Gastrocnemius medialis (tissue), 4 donors: ENCODE measurements around the gene MT1B.
A peak's percentile ranks its signal among the peaks of the same experiment; 100 is the strongest.

Experiments used
- CTCF ChIP-seq, 5 experiments: fragments of 450-650 bp in 3 of 5; fragments of 200-600 bp in 2 of 5; sonication (generic) in 2 of 5; IDR thresholded peaks in 4 of 5; conservative IDR thresholded peaks in 1 of 5; 1 replicate in 4 of 5; 2 replicates in 1 of 5; pipeline ENCODE4 v1.5.1; 2016 to 2019; ENCODE audit warnings: antibody characterized with exemption in 5 of 5, mild to moderate bottlenecking in 3 of 5, moderate library complexity in 3 of 5
- POLR2A ChIP-seq, 2 donors: fragments of 450-650 bp; IDR thresholded peaks; one replicate each; pipeline ENCODE4 v1.6.1; 2017; ENCODE audit warnings: antibody characterized with exemption in 2 of 2, mild to moderate bottlenecking in 2 of 2, moderate library complexity in 2 of 2

DNA sequence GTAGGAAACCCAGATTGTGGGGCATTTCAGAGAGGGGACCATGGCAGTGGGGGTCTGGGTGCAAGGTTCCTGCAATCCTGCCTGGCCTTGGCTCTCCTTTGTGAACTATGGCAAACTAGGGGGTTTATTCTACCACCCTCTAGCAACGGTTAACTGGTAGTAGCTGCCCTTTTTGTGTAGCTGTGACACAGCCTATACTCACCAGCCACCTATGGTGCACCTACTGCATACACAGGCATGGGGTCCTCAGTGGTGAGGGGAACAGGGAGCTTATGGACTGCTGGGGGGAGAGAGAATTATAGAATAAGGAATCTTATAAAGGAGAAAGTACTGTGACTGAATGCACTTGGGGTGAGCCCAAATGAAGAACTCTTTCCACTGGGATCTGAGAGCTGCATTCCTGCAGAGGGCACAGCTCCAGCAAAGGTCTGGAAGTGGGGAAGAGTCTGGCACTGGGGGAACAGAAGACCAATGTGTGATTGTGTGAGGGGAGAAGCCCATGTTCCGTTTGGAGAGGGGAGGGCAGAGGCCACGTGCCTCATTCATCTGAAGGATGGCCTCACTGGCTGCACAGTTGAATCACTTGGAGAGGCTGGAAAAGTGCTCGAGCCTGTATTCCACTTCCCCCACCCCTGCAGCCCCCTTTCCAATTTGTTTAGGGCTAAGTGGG lies 32.7 kb downstream of the MT1B start:
- TF ChIP-seq CTCF (IDR thresholded peaks at IDR 0.05 in 4 of 5, conservative IDR thresholded peaks at IDR 0.05 in 1 of 5) (no peak), POLR2A (IDR thresholded peaks at IDR 0.05) (peak in 1 of 2 donors; percentile 55)
